DMS53 treated with DMSO at 0.1 percent for 48 hours (cell line): Measurements from ENCODE around the gene ANKRD24.
"Not testable (repeated sequence)": the region's sequence is repeated elsewhere in the genome, so short reads cannot be mapped to it uniquely, and the experiment has no call there.

Source experiments
- DNase-seq: peaks from one replicate; lab custom pipeline; 2025; ENCODE audit not compliant: unreplicated experiment; lab: John Stamatoyannopoulos, UW

The ANKRD24 gene

DNA sequence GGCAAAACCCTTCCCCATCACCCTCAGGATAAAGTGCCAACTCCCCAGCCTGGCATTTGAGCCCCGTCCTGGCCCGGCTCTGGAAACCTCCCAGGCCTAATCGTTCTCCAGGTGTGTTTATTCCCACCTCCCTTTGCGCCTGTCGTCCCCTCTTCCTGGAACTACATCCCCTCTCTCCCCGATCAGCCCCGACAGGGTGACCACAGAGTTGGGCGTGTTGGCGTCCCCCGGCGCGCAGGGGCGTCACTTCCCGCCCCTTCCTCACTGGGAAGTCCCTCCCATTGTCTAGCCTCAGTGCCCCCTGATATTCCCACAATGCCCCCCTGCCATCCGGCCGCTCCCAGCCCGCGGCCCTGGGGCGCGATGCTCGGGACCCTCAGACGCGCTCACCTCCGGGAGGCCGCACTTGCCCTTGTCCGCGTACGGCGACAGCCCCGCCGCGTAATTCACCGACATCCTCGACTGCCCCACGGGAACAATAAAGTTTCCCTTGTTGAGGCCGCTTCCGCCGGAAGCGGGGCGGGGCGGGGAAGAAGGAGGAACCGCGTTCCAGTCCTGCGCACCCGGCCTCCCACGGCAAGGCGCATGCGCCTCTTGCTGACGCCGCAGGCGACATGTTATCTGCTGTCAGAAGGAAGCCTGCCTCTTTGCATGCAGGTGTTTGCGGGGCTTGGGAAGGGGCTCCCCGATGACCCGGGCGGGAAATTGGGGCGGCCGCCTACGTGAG, at the start of gene ANKRD24, which contains the start of gene SIRT6:
TSS of gene ANKRD24 (plus strand) at position 606 of the 727 bp plus-strand sequence. CDS start 3,737 bp downstream, outside the sequence.
TSS of gene SIRT6 (minus strand) at position 480 of the 727 bp plus-strand sequence. CDS start at position 456, 24 bp downstream.
- peak; percentile 81 for DNase-seq

DNA sequence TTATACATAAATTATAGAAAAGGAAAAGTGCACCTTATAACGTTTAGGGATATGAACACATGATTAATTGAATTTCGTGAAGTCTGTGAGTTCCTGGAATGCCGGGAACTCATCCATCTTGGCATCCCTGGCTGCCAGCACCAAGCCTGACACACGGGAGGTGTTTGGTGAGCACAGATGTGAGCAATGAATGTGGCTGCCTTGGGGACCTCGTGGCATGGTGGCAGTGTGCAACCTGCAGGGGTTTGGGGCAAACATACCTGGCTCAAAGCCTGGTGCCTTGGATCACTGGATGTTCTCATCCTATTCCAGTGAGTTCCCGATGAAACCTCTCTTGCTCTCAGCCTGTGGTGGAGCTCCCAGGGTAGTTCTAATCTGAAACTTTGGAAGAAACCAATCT, 48.1 kb upstream of the ANKRD24 start:
- no peak for DNase-seq

DNA sequence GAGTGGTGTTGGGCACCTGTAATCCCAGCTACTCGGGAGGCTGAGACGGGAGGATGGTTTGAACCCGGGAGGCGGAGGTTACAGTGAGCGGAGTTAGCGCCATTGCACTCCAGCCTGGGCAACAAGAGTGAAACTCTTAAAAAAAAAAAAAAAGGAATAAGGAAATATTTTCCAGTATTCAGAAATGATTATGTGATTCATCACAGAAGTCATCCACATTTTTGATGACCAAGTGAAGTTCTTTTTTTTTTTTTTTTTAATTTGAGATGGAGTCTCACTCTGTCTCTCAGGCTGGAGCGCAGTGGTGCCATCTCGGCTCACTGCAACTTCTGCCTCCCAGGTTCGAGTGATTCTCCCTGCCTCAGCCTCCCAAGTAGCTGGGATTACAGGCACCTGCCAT, 47.1 kb upstream of the ANKRD24 start:
- DNase-seq: not testable (repeated sequence)

DNA sequence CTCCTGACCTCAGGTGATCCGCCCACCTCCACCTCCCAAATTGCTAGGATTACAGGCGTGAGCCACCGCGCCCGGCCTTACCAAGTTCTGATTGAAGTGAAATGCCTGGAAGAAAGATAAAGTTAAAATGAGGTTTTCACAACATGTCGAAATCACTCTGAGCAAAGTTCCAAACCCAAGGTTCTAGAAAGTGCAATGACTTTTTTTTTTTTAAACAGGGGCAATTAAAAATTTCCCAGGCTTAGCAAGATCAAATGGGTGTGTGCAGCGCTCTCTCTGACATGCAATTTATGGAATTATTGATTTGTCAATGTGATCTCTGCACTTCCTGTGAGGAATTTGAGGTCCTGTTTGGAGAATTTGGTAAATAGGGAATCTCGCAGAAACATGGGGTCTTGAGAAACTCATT, 45.8 kb upstream of the ANKRD24 start:
- DNase-seq: no peak

DNA sequence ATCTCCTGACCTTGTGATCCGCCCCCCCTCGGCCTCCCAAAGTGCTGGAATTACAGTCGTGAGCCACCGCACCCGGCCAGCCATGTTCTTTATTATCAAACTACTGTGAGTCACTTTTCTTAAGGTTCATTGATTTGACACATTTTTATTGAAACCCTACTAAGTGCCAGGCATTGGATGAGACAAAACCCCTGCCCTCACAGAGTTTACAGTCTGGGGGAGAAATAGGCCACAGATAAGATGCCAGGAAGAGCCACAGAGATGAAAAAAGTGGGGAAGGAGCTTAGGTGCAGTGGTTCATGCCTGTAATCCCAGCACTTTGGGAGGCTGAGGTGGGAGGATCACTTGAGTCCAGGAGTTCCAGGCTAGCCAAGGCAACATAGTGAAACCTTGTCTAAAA, 44.0 kb upstream of the ANKRD24 start:
- DNase-seq: no peak

DNA sequence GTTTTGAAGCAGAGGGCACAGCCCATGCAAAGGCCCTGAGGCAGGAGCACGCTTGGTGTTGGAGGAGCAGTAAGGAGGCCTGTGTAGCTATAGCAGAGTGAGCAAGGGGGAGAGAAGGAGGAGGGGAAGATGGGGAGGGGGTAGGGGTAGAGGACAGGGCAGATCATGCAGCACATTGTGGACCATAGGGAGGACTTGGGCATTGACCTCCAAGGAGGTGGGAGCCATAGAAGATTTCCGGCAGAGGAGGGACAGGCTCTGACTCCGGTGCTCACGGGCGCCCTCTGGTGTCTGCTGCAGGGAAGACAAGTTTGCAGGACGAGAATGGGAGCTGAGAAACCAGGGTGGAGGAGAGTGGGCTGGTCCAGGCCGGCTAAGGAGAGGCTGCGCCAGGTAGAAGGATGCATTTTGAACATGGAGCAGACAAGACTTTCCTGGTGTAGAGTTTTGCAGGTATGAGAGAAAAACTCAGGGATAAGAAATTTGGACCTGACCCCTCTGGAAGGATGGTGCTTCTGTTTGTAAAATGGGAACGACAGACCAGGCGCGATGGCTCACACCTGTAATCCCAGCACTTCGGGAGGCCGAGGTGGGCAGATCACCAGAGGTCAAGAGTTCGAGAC, 42.8 kb upstream of the ANKRD24 start:
- DNase-seq: peak; percentile 24

DNA sequence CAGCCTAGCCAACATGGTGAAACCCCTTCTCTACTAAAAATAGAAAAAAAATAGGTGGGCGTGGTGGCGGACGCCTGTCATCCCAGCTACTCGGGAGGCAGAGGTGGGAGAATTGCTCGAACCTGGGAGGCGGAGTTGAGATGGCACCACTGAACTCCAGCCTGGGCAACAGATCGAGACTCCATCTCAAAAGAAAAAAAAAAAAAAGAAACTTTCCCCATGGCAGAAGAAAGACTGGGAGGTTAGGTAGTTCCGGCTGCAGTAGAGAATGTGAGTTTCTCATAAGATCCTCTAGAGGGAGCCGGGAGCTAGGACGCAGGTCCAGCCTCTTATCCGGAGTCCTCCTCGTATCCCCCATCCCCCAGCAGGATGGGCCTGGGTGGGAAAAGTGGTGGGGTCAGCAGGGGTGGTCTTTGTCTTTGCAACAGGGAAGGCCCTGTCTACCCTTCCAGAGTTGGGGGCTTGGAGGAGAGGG, 42.2 kb upstream of the ANKRD24 start:
- peak; percentile 60 for DNase-seq

DNA sequence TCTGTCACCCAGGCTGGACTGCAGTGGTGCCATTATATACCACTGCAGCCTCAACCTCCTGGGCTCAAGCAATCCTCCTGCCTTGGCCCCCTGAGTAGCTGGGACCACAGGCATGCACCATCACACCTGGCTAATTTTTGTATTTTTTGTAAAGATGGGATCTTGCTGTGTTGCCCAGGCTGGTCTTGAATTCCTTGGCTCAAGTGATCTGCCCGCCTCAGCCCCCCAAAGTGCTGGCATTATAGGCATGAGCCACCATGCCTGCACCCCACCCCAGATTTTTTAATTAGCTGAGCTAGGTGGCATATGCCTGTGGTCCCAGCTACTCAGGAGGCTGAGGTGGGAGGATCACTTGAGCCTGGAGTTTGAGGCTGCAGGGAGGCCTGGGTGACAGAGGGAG, 39.6 kb upstream of the ANKRD24 start:
- DNase-seq: not testable (repeated sequence)

DNA sequence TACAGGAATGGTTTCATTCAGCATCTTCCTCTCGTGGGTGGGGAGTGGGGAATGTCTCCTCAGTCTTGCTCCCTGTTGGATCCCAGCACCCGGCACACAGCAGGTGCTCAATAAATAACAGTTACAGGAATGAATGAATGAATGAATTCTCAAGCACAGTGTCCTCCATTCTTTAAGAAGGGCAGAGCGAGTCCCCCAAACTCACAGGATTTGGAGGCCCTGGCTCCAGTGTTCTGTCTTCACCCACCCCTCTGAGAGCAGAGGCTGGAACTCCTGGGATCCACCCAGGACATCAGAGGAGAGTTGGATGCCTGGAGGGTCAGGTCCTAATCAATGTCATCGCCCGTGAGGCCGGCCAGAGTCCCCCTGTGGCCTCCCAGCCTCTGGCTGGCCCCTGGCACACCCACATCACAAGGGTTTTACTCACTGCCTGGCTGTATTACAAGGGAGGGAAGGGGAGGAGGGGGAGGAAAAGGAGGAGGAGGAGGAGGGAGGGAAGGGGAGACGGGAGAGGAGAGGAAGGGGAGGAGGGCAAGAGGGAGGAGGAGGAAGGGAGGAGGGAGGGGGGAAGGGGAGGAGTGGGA, 37.7 kb upstream of the ANKRD24 start:
- DNase-seq: no peak

DNA sequence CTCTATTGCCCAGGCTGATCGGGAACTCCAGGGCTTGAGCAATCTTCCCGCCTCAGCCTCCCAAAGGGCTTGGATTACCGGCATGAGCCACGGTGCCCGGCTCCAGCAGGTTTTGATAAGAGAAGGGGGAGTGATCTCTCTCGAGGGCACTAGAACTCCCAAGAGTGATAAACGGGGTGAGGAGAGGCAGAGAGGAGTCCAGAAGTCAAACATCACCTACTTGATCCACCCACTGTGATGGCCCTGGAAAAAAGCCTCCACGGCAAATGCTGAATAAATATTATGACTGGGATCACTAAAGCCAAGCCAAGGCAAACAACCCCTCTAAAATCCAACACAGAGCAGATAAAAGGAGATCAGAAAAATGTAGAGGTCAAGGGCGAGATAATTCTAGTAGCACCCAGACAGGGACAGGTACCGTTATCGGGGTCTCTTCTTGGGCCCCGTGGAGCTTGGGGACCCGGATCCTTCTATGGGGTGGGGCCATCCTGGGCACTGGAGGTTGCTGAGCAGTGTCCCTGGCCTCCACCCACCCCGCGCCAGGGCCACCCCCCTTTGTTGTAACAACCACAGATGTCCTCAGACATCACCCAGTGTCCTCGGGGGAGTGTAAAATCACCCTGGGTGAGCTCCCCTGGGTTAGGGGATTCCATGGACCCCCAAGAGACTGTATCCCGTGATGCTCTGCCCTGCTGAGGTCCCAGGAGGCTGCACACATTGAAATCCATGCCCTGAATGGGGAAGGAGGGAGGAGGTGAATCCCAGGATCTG, 32.8 kb upstream of the ANKRD24 start:
- DNase-seq: peak; percentile 36

DNA sequence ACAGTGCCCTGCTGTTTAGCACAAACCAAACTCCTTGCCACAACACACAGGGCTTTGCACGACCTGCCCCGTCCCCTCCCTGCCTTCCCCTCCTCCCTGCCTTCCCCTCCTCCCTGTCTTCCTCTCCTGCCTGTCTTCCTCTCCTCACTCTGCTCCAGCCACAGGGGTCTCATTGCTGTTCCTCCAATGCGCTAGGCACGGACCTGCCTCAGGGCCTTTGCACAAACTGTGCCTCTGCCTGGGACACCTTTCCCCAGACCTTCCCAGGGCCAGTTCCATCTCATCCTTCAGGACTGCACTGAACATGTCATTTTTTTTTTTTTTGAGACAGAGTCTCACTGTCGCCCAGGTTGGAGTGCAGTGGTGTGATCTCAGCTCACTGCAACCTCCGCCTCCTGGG, 30.9 kb upstream of the ANKRD24 start:
- DNase-seq: no peak

DNA sequence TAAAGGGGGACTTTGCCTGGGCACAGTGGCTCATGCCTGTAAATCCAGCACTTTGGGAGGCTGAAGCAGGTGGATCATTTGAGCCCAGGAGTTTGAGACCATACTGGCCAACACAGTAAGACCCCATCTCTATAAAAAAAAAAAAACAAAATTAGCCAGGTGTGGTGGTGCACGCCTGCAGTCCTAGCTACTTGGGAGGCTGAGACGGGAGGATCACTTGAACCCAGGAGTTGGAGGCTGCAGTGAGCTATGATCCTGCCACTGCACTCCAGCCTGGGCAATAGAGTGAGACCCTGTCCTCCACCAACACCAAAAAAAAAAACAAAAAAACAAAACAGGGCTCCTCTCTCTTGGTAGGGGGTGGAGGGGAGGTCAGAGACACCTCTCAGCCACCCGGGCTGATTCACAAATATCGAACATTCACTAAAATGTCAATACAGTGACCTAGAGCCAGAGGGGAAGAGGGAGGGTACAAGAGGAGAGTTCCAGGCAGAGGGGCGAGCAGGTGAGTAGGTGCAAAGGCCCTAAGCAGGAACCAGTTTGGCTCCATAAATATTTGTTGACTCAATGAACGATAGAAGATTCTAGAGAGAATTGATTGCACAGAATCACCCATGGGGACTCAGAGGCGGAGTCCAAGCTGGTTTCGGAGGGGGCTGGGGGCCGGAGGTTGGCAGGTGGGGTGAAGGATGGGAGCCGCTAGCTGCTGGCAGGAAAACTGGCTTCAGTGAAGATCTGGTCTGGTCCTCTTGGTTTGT, 30.1 kb upstream of the ANKRD24 start:
- no peak for DNase-seq

DNA sequence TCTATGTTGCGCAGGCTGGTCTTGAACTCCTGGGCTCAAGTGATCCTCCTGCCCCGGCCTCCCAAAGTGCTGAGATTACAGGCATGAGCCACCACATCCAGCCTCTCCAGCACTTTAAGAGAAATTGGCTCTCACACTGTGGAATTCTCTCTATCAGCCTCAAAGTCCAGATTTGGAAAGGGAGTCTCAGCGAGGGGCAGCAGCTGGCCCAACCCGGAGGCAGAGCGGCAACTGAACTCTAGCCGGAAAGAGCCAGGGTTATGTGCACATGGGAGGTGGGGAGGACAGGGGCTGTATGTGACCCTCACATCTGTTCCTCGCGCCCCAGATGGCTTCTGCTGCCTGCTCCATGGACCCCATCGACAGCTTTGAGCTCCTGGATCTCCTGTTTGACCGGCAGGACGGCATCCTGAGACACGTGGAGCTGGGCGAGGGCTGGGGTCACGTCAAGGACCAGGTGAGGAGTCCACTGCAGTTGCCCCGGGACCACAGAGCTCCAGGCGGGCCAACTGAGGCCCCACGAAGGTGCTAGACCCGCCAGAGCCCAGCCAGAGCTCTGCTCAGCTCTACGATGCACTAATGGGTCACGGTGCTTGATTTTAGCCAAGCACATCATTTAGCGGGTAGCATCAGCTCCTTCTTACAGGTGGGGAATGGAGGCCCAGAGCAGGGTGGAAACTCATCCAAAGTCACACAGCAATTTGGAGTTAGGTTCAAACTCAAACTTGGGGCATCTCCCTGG, 27.7 kb upstream of the ANKRD24 start:
- DNase-seq: no peak

DNA sequence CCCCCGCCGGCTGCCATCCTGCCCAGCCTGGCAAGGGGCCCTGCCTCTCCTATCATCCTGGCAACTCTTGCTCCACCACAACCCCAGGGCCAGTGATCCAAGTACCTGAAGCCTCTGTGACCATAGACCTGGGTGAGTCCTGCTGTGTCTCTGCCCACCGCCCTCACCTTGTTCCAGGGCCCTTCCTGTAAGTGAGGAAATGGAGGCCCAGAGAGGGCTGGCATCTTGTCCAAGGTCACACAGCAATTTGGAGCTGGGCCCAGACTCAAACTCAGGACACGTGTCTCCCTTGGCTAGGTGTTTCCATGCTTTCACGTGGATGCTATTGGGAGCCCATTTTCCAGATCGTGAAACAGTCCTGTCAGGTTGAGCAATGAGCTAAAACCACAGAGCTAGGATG, 25.3 kb upstream of the ANKRD24 start:
- no peak for DNase-seq

DNA sequence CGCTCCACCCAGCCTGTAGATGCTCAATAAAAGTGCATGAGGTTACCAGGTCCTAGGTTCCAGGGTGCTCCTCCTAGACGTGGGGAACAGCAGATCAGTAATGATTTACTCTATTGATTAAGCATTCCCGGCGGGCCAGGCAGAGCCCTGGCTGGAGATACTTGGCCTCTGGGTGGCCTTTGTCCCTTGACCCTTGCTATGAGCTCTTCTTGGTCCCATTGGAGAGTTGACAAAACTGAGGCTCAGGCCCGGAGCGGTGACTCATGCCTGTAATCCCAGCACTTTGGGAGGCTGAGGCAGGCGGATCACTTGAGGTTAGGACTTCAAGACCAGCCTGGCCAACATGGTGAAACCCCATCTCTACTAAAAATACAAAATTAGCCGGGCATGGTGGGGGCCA, 24.5 kb upstream of the ANKRD24 start:
- not testable (repeated sequence) for DNase-seq

DNA sequence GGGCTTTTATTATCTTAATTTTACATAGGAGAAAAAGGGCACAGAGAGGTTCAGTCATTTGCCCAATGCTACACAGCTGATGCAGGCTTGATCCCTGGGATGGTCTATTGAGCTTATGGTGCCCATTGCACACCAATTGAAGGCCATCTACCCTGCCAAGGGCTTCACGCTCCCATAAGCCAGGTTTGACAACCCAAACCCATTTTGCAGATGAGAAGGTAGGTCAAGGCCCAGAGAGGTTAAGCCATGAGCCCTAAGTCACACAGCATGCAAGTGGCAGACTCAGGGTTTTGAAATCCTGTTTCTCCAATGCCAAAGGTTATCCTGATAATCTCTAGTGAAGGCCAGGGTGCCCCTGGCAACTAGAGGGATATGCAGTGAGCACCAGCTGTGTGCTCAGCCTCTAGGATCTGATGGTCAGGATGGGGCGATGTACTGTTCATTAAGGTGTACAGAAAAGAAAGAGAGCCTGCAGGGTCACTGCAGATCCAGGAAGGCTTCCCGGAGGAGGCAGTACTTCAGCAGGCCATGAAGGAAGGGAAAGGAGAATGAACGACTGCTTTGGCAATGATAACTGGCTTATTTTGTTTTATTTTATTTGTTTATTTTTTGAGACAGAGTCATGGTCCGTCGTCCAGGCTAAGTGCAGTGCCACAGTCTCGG, 20.9 kb upstream of the ANKRD24 start:
- no peak for DNase-seq

DNA sequence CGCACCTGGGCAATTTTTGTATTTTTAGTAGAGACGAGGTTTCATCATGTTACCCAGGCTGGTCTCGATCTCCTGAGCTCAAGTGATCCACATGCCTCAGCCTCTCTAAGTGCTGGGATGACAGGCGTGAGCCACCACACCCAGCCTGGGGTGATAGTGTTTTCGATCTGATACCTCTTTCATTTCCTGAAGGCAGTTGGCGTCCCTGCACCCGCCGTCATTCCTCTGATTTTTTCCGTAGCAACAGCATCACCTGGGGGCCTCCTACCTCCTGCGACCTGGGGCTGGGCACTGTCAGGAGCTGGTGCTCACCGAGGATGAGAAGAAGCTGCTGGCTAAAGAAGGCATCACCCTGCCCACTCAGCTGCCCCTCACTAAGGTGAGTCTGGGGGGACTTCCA, 18.2 kb upstream of the ANKRD24 start:
- DNase-seq: no peak

DNA sequence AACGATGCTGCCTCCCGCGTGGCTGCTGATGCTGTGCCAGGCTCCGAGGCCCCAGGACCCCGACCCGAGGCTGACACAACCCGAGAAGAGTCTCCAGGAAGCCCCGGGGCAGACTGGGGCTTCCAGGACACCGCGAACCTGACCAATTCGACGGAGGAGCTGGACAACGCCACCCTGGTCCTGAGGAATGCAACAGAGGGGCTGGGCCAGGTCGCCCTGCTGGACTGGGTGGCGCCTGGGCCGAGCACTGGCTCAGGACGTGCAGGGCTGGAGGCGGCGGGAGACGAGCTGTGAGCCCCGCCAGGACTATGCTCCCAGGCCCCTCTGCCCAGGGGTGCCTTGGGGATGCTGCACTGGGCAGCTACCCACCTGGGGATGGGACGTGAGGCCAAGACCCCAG, 10.8 kb upstream of the ANKRD24 start:
- DNase-seq: no peak

DNA sequence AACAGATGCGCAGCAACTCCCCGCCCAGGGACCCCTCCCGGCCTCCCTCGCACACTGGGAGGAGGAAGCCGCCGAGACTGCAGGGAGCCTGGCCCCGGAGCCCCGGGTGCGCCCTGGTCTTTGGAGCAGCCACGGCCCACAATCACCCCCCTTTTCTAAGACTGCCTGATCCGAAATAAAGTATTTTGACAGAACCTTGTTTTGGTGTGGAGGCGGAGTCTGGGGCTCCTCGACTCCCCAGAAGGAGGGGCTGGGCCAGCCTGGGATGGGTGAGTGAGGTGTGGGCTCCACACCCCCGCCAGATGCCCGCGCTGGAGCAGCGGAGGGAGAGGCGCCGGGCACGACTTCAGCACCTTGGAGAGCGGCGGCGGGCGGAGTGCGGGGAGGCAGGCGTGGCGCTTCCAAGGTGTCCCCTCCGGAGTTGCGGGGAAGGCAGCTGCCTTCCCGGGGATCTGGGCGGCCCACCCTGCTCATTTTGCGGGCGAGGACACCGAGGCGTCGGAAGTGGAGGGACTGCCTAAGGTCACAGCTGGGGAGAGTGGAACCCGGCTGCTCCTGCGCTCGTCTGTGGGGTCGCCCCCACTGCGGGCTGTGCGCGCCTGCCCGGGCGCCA, 9.5 kb upstream of the ANKRD24 start:
- no peak for DNase-seq
